Subcutaneous adipose tissue (tissue), 4 donors: ENCODE results near the gene CCDC73. TPM values are rescaled to one million over a fixed set of nuclear protein-coding genes. Genes with fewer than 3 reads are reported as not detected.

Experiments used
- CTCF ChIP-seq: fragments of 450-650 bp; IDR thresholded peaks from one replicate; pipeline ENCODE4 v1.5.1; 2016; ENCODE audit warnings: low read depth, mild to moderate bottlenecking, control low read depth, antibody characterized with exemption, moderate library complexity
- total RNA-seq, 4 donors: library from RNA; depleted of rRNA; stranded (reverse); fragments of >200 nt; gene quantifications; one replicate each; pipeline ENCODE4 v1.1.0, GENCODE V29; 2016

CCDC73 gene
- total RNA-seq, 4 donors from 2014 or later, result 0.17 TPM; not detected in 3

- no peak for TF ChIP-seq CTCF
These were observed 225.1 kb downstream of the CCDC73 start for GRCh38 chr11:32569313-32569881.

GRCh38 chr11:32567154-32567553 is 227.3 kb downstream of the CCDC73 start:
- TF ChIP-seq CTCF, result no peak

GRCh38 chr11:32566517-32566916 is 227.9 kb downstream of the CCDC73 start:
- TF ChIP-seq CTCF, result no peak

GRCh38 chr11:32563600-32563959 is 230.9 kb downstream of the CCDC73 start:
- no peak for TF ChIP-seq CTCF

GRCh38 chr11:32562839-32563599 is 231.4 kb downstream of the CCDC73 start:
- no peak for TF ChIP-seq CTCF

DNA sequence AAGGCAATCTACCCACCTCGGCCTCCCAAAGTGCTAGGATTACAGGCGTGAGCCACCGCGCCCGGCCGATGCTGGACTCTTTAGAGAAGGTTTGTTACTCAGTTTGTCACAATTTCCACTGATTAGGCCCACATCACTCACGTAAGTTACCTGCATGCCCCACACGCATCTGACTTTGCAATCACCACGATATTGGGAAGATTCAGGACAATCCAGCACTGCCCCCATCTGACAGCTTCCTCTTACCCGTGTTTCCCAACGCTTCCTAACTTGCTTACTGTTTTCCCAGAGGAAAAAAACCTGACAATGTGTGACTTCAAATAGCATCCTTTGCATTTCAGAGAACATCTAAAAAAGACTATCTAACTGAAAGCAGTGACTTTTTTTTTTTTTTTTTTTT is 232.6 kb downstream of the CCDC73 start:
- no peak for TF ChIP-seq CTCF

DNA sequence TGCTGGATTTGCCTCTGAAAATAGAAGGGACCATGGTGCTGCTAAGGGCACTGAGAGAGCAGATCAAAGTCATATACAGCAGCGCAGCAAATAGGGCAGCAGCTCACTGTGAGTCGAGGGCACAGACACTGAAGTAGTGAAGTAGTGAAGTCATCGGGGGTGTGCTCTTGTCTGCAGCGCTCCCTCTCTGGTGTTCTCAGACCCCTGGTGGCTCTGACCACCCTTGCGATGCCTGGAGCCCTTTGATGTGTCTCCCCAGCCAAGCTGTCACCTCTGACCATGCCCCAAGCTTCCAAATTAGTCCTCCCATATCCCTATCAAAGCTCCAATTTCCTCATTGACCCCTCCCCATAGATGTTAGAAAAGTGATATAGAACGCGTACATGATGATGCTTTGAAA is 238.6 kb downstream of the CCDC73 start:
- no peak for TF ChIP-seq CTCF
